Esophagus muscularis mucosa (tissue), 4 donors: ENCODE results near the gene ZNF804A. TPM values are rescaled to one million over a fixed set of nuclear protein-coding genes. Genes with fewer than 3 reads are reported as not detected.

Experiments used
- DNase-seq: peaks from one replicate; pipeline ENCODE4 v3.0.0-alpha.2; 2017; ENCODE audit errors: extremely low spot score
- H3K27ac ChIP-seq, 4 donors: fragments of 200-600 bp; sonication (generic); replicated peaks in 1 of 4; 1 replicate in 3 of 4; 2 replicates in 1 of 4; pipeline ENCODE4 v1.5.1; 2016 to 2019; ENCODE audit warnings: mild to moderate bottlenecking in 1 of 4
- H3K27me3 ChIP-seq, 4 donors: fragments of 200-600 bp; sonication (generic); one replicate each; pipeline versions ENCODE4 v1.5.1 to v1.6.0; 2016 to 2019
- H3K36me3 ChIP-seq, 4 donors: fragments of 200-600 bp; sonication (generic); one replicate each; pipeline ENCODE4 v1.5.1; 2016 to 2019
- H3K4me1 ChIP-seq, 4 donors: fragments of 200-600 bp; sonication (generic); one replicate each; pipeline ENCODE4 v1.5.1; 2016 to 2019
- H3K4me3 ChIP-seq, 4 donors: fragments of 200-600 bp; sonication (generic); 1 replicate in 2 of 4; 2 replicates in 2 of 4; pipeline ENCODE4 v1.5.1; 2016 to 2019; ENCODE audit warnings: mild to moderate bottlenecking in 4 of 4, moderate library complexity in 1 of 4
- H3K9me3 ChIP-seq, 4 donors: fragments of 200-600 bp; sonication (generic); 1 replicate in 3 of 4; 2 replicates in 1 of 4; pipeline ENCODE4 v1.5.1; 2016 to 2019
- CTCF ChIP-seq, 3 experiments: fragments of 200-600 bp in 2 of 3; fragments of 450-650 bp in 1 of 3; sonication (generic) in 2 of 3; IDR thresholded peaks; one replicate each; pipeline ENCODE4 v1.5.1; 2017 to 2019; ENCODE audit warnings: antibody characterized with exemption in 3 of 3, mild to moderate bottlenecking in 2 of 3, moderate library complexity in 1 of 3
- EP300 ChIP-seq: sonication (generic); formaldehyde crosslinking; IDR thresholded peaks from one replicate; pipeline ENCODE4 v1.6.1; 2017; ENCODE audit warnings: antibody characterized with exemption
- POLR2A ChIP-seq: fragments of 450-650 bp; IDR thresholded peaks from one replicate; pipeline ENCODE4 v1.6.1; 2017; ENCODE audit warnings: antibody characterized with exemption, moderate library complexity, mild to moderate bottlenecking, low read depth
- POLR2AphosphoS5 ChIP-seq, 2 donors: sonication (generic); formaldehyde crosslinking; IDR thresholded peaks; one replicate each; pipeline ENCODE4 v1.6.1; 2017; ENCODE audit warnings: antibody characterized with exemption in 2 of 2
- WGBS: methylation state at CpG from one replicate; pipeline ENCODE4 v1.1.5; 2018; 5-methylcytosine and 5-hydroxymethylcytosine counted together
- intact Hi-C: fragments of 100-400 bp; cut with DNase I; formaldehyde crosslinking; loops from one replicate; pipeline ENCODE4 v1.15.1; 2023
- total RNA-seq, 4 donors: library from RNA; depleted of rRNA; stranded (reverse); fragments of >200 nt; gene quantifications; one replicate each; pipeline versions ENCODE4 v1.1.0 to v1.2.1, GENCODE V29; 2016

ZNF804A gene
- total RNA-seq, 4 donors from 2014 or later: 0.33 TPM; not detected in 3

- intact Hi-C loops: no loop called here
- WGBS: 84% methylated on average over 3 of the region's 3 CpGs
- H3K4me1 ChIP-seq: no peaks in the 10 kb centered on the region
- H3K9me3 ChIP-seq: no peaks in the 10 kb centered on the region
- H3K36me3 ChIP-seq: no peaks in the 10 kb centered on the region
- no peak overlapping the region for H3K4me3 ChIP-seq
- no peak for TF ChIP-seq POLR2A
- TF ChIP-seq CTCF (IDR thresholded peaks at IDR 0.05): no peak
- no peak for TF ChIP-seq POLR2AphosphoS5 (IDR thresholded peaks at IDR 0.05)
- no peak for TF ChIP-seq EP300
- no peak overlapping the region for H3K27ac ChIP-seq
- DNase-seq: no peak
- no peaks in the 10 kb centered on the region for H3K27me3 ChIP-seq
Measured at GRCh38 chr2:184767059-184767458, 168.7 kb downstream of the ZNF804A start.

- no peak for TF ChIP-seq CTCF (IDR thresholded peaks at IDR 0.05)
- no peak overlapping the region for H3K27ac ChIP-seq
- no peaks in the 10 kb centered on the region for H3K9me3 ChIP-seq
- H3K36me3 ChIP-seq: no peaks in the 10 kb centered on the region
- no peak for DNase-seq
- H3K27me3 ChIP-seq: no peaks in the 10 kb centered on the region
- intact Hi-C loops: no loop called here
- no peak overlapping the region for H3K4me3 ChIP-seq
- H3K4me1 ChIP-seq: no peaks in the 10 kb centered on the region
- 67% methylated on average over 2 of the region's 2 CpGs for WGBS
Measured at GRCh38 chr2:184769023-184769422, 170.7 kb downstream of the ZNF804A start.

- Histone ChIP-seq H3K27ac (no peak overlapping the region), H3K36me3 (no peaks in the 10 kb centered on the region), H3K4me3 (no peak overlapping the region), H3K9me3 (no peaks in the 10 kb centered on the region), H3K4me1 (no peaks in the 10 kb centered on the region), H3K27me3 (no peaks in the 10 kb centered on the region)
- 55% methylated on average over 1 of the region's 1 CpG for WGBS
- TF ChIP-seq POLR2AphosphoS5 (IDR thresholded peaks at IDR 0.05): no peak
- intact Hi-C loops: no loop called here
- no peak for DNase-seq
Measured at GRCh38 chr2:184769686-184770085, 171.4 kb downstream of the ZNF804A start.

- Histone ChIP-seq H3K9me3 (no peaks in the 10 kb centered on the region), H3K27me3 (no peaks in the 10 kb centered on the region), H3K4me1 (no peaks in the 10 kb centered on the region), H3K4me3 (no peak overlapping the region), H3K27ac (no peak overlapping the region), H3K36me3 (no peaks in the 10 kb centered on the region)
- intact Hi-C loops: no loop called here
- no peak for DNase-seq
- WGBS: 94% methylated on average over 2 of the region's 2 CpGs
- no peak for TF ChIP-seq POLR2AphosphoS5 (IDR thresholded peaks at IDR 0.05)
- no peak for TF ChIP-seq EP300
- TF ChIP-seq CTCF (IDR thresholded peaks at IDR 0.05): no peak
- no peak for TF ChIP-seq POLR2A
Measured at GRCh38 chr2:184779777-184780176, 181.4 kb downstream of the ZNF804A start.

GRCh38 chr2:184780384-184780783, 182.1 kb downstream of the ZNF804A start:
- WGBS: 31% methylated on average over 1 of the region's 1 CpG
- no peak overlapping the region for H3K27ac ChIP-seq
- DNase-seq: no peak

More at GRCh38 chr2:184780384-184780783, 182.1 kb downstream of the ZNF804A start:
- H3K27me3 ChIP-seq: no peaks in the 10 kb centered on the region
- H3K36me3 ChIP-seq: no peaks in the 10 kb centered on the region
- intact Hi-C loops: no loop called here
- TF ChIP-seq EP300 (no peak), POLR2AphosphoS5 (IDR thresholded peaks at IDR 0.05) (no peak), POLR2A (no peak), CTCF (IDR thresholded peaks at IDR 0.05) (no peak)
- H3K4me1 ChIP-seq: no peaks in the 10 kb centered on the region
- H3K9me3 ChIP-seq: no peaks in the 10 kb centered on the region
- H3K4me3 ChIP-seq: no peak overlapping the region
